DLD1 (cell line): ENCODE results near the gene CTSC.

Source experiments
- in situ Hi-C: cut with HindIII; loops from 2 replicates; pipeline ENCODE4 v1.10.0; 2017; ENCODE audit warnings: low sequenced_read_pairs

CTSC gene

DNA sequence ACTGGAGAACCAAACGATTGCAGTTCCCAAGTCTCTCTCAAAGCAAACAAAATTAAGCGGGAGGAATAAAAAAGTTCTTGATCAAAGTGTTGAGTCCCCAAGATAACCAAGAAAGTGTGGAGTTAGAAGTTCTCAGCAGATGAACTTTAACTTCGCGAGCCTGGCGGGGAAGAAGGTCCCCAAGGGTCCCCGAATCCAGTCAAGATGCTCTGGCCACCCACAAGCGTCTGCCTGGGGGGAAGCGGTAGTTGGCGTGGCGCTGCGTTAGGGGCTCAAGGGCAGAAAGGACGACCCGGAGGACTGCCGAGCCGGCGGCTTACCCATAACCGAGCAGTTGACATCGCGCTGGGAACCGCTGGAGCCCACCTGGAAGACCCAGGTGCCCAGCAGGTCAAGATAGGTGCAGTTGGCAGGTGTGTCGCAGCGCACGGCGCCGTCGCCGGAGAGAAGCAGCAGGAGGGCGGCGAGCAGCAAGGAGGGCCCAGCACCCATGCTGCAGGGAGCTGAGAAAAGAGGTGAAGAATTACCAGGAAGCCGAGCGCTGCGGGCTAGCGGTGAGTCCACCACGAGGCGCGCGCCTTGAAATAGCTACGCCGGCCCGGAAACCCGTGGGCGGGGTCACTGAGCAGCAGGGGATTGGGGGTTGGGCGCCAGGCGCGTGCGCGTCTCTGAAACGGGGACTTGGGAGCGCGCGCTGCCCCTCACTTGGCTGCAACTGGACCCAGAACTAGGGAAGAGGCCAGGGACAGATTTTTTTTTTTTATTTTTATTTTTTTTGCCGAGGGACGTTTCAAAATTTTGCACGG is at the start of gene CTSC:
Gene CTSC, minus strand, starts transcription at position 556 of the 806 bp plus-strand sequence. Its CDS starts 64 bp downstream, at position 492.
- in situ Hi-C loops = no loop called here

DNA sequence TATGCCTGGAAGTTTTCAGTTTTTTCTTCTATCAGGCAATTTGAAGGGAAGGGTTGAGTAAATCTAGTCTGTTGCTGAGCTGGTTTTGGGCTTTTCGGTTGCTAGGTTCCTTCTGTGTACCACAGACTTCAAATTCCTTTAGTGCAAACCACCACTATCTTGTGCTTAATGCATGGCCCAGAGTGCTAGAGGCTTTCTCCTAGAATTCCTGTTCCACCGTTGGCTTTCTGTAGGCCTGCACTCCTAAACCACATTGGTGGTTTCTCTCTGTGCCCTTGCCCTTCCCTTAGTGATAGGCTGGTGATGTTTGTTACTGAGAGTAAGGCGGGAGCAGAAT is 47.1 kb upstream of the CTSC start:
- in situ Hi-C loops = no loop called here

DNA sequence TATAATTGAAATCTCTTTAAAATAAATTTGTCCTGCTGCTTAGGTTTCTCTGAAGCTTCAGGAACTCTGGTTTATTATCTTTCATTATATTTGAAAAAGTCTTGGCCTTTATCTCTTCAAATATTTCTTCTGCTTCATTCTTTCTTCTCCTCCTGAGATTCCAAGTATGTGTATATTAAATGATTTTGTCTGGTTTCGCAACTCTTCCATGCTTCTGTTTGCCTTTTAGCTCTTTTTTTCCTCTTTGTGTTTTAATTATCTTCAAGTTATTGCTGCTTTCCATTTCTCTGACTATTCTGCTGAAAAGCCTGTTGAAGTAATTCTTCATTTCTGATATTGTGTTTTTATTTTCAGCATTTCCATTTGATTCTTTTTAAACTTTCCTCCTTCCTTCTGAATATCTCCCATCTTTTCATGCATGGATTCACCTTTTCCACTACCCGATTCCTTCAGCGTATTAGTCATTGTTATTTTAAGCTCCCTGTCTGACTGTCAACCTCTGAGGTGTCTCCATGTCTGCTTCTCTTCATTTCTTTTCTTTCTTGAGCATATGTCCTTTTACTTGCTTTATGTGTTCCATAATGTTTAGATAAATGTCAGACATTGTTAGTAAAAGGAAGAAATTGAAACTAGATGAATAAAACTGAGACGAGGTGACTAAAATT is 46.6 kb upstream of the CTSC start:
- in situ Hi-C loops = no loop called here

DNA sequence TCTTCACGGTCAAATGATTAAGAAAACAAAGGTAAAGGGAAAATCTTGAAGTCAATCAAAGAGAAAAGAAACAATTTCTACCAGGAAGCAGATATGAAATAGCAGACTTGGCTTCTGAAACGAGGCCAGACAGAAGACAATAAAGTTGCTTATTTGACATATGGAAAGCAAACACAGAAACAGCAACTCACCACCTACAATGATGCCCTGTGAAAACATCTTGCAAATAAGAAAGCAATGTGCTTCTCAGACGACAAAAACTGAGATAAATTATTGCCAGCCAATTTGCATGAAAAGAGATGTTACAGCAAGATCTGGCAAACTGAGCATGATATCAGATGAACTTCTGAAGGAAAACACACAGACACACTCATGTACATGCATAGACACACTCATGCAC is 45.9 kb upstream of the CTSC start:
- in situ Hi-C loops = no loop called here

DNA sequence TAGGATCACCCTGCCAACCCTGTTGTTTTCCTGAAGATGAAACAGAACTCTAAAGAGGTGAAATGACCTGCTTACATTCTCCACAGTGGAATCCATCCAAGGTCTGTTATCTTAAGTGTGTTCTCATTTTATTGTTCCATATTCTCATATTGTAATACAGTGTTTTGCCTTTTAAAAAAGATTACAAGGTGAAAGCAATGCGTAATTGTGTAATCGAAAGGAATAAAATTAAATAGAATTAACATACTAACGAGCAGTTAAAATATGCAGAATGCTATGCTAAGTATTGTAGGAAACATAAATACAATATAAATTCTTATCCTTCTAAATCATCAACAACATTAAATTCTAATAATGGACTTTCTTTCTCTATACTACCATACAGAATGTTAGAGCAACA is 41.6 kb upstream of the CTSC start:
- in situ Hi-C loops = no loop called here

DNA sequence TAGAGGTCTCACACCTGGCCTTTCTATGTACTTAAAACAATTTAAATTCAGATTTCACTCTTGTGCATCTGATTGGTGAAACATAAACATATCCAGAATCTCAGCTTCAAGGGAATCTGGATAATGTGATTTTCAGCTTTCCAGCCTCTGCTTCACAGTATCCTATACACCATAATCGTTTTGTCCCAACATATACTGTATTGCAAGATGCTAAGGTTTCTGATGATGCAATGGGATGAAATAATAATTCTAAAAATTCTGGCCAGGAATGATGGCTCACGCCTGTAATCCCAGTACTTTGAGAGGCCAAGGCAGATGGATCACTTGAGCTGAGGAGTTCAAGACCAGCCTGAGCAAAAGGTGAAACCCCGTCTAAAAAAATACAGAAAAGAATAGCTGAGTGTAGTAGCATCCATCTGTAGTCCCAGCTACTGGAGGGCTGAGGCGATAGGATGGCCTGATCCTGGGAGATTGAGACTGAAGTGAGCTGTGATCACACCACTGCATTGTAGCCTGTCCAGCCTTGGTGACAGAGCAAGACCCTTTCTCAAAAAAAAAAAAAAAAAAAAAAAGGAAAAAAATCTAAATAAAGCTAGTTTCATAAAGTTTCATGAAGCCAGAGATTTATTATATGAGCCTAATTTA is 41.0 kb upstream of the CTSC start:
- in situ Hi-C loops = no loop called here

DNA sequence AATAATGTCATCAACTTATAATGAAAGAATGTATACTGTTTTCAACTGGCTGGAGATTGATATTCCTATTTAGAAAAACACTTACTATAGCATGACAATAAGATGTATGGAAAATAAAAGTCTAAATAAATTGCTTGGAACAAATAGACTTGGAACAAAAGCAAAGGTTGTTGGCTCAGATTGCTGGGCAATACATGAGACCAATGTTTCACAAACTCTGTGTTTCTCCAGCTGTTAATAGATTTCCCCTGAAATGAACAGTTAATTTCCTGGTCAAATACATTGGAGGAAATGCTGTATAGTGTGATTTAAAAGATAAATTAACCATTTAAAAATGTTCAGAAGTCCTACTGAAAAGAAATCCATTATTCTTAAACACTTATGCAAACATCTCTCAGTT is 40.1 kb upstream of the CTSC start:
- in situ Hi-C loops = no loop called here

DNA sequence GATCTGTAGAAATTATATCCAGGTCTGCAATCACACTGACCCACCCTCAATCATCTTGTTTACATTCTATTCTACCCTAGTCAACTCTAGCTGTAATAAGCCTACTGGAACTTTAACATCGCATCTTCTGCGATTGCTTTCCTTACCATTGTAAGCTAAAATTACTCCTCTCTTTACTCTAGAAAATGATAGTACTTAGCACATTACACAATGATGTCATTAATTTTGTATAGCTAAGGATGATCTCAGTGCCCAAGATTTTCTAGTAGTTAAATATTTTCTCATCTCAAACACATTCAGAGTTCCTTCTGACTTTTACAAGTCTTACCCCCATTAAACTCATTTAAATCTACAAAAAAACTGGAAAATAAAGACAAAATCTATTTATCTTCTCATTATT is 39.6 kb upstream of the CTSC start:
- in situ Hi-C loops = no loop called here

DNA sequence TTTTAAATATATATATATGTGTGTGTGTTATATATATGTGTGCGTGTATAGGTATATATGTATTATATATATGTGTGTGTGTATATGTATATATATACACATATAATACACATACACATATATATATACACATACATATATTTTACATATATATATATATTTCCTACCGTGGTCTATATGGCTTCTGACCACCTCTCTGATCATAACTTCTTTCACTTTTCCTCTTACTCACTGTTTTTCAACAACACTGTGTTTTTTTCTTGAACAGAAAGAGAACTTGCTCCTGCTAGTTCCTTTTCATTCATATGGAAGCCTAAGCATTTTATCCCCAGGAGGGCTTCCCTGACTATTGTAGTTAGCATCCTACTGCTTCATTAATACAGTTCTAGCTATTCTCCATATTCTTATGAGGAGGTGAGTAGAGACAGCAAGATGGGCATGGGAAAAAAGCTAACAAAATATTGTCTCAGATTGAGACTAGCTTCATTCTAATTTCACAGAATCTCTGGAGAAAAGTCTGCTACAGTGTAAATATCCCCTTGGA is 38.5 kb upstream of the CTSC start:
- in situ Hi-C loops = no loop called here

DNA sequence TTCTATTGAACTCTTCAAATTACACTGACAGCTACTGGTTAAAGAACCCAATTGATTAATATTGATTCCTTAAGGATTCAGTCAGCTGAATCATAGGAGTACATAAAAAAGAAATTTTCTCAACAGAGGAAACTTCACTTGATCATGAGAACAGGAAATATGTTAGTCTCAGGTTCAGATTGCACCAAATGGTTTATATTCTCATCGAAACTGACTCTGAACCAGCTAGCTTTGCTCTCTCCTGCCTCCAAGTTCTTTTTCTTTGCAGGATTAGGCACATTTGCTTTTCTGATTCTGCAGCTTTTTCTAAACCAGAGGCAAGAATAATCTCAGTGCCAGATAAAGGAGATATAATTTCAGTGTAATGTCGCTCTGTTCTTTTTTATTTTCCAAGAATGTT is 33.2 kb upstream of the CTSC start:
- in situ Hi-C loops = no loop called here

DNA sequence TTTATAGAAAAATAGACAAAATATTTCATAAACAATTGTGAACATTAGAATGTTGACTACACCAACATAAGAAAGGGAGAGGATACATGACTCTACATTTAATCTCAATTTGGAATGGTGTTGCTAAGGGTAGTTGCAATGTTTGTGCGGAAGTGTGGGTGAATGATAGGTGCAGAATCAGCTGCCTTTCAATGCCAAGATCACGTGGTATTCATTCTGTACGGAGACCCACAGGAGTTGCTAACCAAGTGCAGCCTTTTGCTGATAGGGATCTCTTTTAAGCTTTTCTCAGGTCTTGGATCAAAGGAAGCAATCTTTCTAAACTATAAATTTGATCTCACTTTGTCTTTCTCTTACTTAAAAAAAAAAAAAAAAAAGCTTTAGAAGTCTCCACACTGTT is 29.8 kb upstream of the CTSC start:
- in situ Hi-C loops = no loop called here

DNA sequence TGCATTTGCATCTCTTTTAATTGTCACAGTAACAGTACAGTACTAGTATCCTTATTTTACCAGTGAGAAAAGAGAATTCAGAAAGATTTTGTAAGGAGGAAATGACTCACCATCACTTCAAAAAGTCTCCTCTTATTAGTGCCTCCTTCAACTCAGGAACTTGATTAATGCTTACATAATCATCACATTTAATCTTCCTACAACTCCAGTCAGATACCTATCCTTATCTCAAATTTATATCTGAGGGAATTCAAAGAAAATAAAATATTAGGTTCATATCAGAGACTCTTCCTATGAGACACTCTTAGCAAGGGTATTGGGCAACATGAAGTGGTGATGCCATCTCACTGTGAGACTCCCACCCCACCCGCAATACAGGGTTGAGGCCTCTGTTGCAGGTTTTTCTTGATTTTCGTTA is 26.1 kb upstream of the CTSC start:
- in situ Hi-C loops = no loop called here

DNA sequence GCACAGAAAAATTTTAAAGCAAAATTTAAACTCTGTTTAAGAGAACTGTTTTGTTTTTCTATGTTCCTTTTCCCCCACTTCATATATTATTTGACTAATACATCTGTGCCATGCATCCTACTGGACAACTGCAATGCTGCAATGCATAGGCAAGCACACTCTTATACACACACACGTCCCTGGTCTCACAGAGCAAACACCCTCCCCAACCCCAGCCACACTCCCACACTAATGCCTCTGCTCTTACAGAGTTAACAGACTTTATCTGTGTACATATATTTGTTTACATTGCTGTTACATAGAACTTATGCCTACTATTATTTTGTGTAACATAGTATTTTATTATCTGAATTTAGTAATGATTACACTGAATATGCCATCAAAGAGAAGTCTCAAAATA is 25.5 kb upstream of the CTSC start:
- in situ Hi-C loops = no loop called here

DNA sequence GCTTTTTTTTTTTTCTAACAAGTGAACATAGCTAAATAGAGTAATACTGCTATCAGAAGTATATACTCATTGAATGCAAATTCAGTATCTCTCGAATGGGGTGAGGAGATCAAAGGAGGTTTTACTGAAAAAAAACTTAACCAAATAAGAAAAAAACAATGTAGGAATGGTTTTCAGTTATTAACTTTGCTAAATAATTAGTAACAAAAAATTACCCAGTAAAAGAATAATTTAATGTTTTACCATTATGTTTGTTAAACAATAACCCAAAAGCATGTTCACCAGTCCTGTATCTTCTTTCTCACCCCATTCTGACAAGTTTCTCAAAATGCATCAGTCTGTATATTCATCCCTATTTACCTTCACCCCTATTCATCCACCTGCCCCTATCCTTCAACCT is 22.6 kb upstream of the CTSC start:
- in situ Hi-C loops = no loop called here

DNA sequence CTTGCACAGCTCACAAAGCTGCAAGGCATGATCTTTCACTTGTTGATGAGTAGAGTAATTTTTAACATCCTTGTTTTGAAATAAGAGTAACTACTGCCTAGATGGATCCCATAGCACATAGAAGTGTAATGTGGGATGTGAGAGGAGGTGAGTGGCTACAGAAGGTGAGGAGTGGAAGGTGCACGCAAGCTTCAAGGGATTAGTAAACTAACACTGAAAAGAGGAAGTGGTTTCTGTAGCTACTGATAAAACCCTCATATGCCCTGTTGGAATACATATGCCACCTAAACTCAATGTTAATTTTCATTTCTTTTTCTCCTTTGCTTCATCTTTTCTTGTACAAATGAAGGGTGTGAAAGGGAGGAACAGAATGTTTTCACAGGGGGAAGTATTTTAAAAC is 22.0 kb upstream of the CTSC start:
- in situ Hi-C loops = no loop called here

DNA sequence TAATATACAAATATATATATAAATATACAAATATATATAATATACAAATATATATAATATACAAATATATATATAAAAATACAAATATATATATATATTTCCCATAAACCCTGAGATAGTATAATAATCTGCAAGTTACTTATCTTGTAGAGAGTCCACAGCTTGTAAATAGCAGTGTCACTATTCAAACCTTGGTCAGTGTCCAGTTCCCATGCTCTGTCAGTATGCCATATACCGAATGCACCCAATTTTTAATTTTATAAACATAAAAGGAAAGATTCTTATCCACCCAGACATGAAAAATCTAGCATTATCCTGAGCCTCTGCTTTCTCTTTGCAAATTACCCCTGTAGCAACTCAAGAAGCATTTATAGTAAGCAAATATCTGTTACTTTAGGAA is 21.6 kb upstream of the CTSC start:
- in situ Hi-C loops = no loop called here

DNA sequence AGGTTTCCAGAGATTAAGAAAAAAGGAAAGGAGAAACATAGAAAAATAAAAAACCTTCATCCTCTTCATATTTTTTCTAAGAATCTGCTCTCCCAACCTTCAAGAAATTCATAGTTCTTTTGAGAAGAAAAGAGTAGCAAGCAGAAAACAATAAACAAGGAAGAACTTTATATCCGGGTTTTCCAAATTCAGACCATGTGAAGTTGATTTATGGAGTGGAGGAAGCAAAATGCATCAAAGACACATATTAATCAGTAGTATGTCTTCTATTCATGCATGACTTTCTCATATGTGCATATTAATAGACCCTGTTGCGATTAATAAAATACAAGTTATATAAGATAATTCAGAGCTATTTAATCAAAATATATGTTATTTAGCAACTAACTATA is 20.5 kb upstream of the CTSC start:
- in situ Hi-C loops = no loop called here

DNA sequence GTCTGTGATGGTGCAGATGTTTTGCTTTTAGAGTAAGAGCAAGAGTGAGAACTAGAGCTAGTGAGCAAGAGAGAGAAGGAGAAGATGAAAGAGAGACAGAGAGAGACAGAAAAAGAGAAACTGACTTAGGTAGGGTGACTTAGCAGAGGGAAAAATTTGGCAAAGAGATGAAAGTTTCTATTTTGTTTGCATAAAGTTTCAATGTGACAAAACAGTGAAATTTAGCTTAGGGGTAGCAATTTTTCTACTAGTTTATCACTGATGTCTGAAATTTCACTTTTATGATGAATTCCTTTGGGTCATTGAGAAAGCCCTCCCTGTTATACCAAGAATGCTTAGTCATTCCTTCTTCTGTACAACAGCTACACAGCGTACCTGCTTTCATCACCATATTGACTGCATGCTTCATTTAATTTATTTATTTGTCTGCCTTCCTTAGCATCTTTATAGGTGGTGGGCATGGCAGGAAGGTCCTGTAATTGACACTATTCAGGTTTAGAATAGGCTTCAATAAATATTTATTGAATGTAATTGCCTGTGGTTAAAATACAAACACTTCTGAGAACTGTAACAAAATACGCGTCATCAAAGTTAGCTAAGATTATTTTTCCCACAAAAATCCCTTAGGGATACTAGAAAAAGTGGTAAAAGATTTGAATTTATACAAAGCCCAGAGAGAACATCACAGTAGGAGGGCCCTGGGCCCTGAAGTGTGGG is 19.9 kb upstream of the CTSC start:
- in situ Hi-C loops = no loop called here

DNA sequence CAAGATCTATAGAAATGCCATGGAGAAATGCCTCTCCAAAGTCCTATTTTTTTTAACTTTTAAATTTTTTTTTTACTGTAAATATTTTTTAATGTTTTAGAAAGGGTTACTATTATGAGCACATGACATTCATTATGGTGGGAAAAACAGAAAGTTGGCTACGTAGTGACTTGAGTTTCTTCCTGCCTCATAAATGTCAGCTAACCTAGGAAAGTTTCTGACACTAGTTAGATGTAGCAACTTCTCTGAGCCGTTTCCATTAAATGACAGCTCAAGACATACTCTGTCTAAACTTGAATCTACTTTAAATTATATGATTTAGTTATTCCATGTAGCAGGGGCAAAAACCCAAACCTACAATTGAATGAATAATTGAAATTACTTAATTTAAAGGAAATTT is 18.4 kb upstream of the CTSC start:
- in situ Hi-C loops = no loop called here

DNA sequence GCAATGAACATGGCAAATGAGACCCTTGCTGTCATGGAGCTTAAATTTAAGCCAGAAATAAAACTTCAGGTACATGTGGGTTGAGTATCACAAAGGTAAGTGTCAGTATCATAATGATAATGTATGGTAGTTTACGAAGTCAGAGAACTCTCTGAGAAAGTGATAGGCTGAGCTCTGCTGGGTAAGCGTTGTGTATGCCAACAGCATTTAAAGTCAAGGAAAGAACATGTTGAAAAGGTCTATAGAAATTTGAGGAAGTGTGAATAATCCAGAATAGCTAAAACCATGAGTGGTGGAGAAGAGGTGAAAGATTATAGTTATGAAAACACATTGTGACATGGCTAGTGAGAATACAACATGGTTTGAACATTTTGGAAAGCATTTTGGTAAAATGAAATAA is 17.4 kb upstream of the CTSC start:
- in situ Hi-C loops = no loop called here

DNA sequence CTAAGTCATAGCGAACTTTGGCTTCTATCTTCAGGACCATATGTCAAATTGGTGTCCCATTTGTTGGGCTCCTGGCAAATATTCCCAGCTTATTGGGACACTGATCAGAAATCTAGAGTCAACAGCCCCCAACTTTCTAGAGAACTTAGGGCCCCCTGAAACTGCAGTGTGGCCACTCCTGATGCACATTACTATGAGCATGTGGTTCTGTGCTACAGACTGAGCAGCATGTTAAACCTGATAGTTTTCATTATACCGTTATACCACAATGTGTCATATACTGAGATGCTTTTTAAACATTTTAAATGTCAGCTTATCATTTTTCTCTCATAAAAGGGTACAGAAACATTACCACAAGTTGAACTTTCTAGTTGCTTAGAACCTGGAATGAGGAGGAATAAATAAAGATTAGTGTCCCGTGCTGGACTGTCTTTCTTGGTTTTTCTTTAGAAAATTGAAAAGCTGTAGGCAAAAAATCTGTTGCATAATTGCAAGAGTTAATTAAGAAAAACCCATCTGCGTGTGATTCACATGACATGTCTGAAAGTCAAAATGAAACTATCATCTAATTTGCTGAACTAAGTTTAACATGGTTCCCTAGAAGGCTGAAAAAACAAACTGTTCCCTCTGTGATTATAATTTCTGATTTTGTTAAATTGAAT is 16.4 kb upstream of the CTSC start:
- in situ Hi-C loops = no loop called here
